CD4-positive, alpha-beta memory T cell (primary cell): ENCODE measurements around the gene EPB41L4A. TPM values are rescaled to one million over a fixed set of nuclear protein-coding genes. Genes with fewer than 3 reads are reported as not detected.

Source experiments
- CTCF ChIA-PET: fragments of 350-600 bp; sonication (Branson Sonifier 250); formaldehyde crosslinking; loops from one replicate; lab custom pipeline; 2021; ENCODE audit warnings: inconsistent platforms; ENCODE audit not compliant: partially characterized antibody; lab: Charles Lee
- POLR2A ChIA-PET: fragments of 350-600 bp; sonication (Branson Sonifier 250); formaldehyde crosslinking; loops from one replicate; lab custom pipeline; 2021; ENCODE audit not compliant: partially characterized antibody; lab: Charles Lee
- DNase-seq, 5 donors: peaks; one replicate each; pipeline versions ENCODE4 v3.0.0 to v3.0.0-alpha.2; 2020 to 2022; ENCODE audit warnings: mixed read lengths in 1 of 5
- H3K27ac ChIP-seq: one replicate; pipeline ENCODE4 v1.7.0; 2013; ENCODE audit warnings: low read depth, low read length
- H3K27me3 ChIP-seq: 2 replicates; pipeline ENCODE4 v1.7.0; 2013; ENCODE audit warnings: mild to moderate bottlenecking, low read length, moderate library complexity; ENCODE audit not compliant: insufficient read depth
- H3K36me3 ChIP-seq: 2 replicates; pipeline ENCODE4 v1.7.0; 2013; ENCODE audit warnings: mild to moderate bottlenecking, low read length, moderate library complexity; ENCODE audit not compliant: insufficient read depth
- H3K4me1 ChIP-seq: 2 replicates; pipeline ENCODE4 v1.7.0; 2013; ENCODE audit warnings: mild to moderate bottlenecking, low read length, moderate library complexity; ENCODE audit not compliant: insufficient read depth
- H3K4me3 ChIP-seq, 2 donors: one replicate each; pipeline ENCODE4 v1.7.0; 2013; ENCODE audit warnings: low read length in 2 of 2, mild to moderate bottlenecking in 1 of 2
- H3K9me3 ChIP-seq, 2 donors: one replicate each; pipeline ENCODE4 v1.7.0; 2013; ENCODE audit warnings: low read length in 2 of 2, control low read depth in 1 of 2; ENCODE audit not compliant: control insufficient read depth in 1 of 2
- H3K27ac Mint-ChIP-seq, 7 donors: one replicate each; pipeline ENCODE4 v1.8.0; 2020 to 2021; ENCODE audit warnings: mixed read lengths in 7 of 7, mild to moderate bottlenecking in 6 of 7, inconsistent platforms in 3 of 7, moderate library complexity in 3 of 7
- H3K27me3 Mint-ChIP-seq, 2 donors: one replicate each; pipeline ENCODE4 v1.8.0; 2020 to 2021; ENCODE audit warnings: mixed read lengths in 2 of 2
- H3K36me3 Mint-ChIP-seq, 2 donors: one replicate each; pipeline ENCODE4 v1.8.0; 2020 to 2021; ENCODE audit warnings: mixed read lengths in 2 of 2, inconsistent platforms in 1 of 2, mild to moderate bottlenecking in 1 of 2
- H3K4me1 Mint-ChIP-seq, 4 donors: one replicate each; pipeline ENCODE4 v1.8.0; 2020 to 2021; ENCODE audit warnings: mixed read lengths in 4 of 4, mild to moderate bottlenecking in 1 of 4
- H3K4me3 Mint-ChIP-seq, 8 donors: one replicate each; pipeline ENCODE4 v1.8.0; 2020 to 2021; ENCODE audit warnings: mixed read lengths in 8 of 8, mild to moderate bottlenecking in 7 of 8, moderate library complexity in 6 of 8, inconsistent platforms in 3 of 8
- H3K9me3 Mint-ChIP-seq, 8 donors: one replicate each; pipeline ENCODE4 v1.8.0; 2020 to 2021; ENCODE audit warnings: mixed read lengths in 8 of 8, mild to moderate bottlenecking in 5 of 8, inconsistent platforms in 3 of 8, moderate library complexity in 1 of 8
- intact Hi-C: fragments of 100-400 bp; cut with micrococcal nuclease; formaldehyde crosslinking; loops from one replicate; pipeline ENCODE4 v1.15.1; 2023
- polyA plus RNA-seq, 2 donors: library from polyadenylated mRNA; unstranded; fragments of 300-500 nt; fragmentation: Illumina TruSeq; gene quantifications; one replicate each; pipeline ENCODE4 v1.2.3, GENCODE V29; 2021
- total RNA-seq, 2 experiments: library from RNA; stranded (reverse); gene quantifications; one replicate each; pipeline ENCODE4 v1.2.3, GENCODE V29; 2021

Gene EPB41L4A
- total and polyA plus RNA-seq, 4 experiments from 2014 or later: 0.30 to 1.1 (median 0.72) TPM

DNA sequence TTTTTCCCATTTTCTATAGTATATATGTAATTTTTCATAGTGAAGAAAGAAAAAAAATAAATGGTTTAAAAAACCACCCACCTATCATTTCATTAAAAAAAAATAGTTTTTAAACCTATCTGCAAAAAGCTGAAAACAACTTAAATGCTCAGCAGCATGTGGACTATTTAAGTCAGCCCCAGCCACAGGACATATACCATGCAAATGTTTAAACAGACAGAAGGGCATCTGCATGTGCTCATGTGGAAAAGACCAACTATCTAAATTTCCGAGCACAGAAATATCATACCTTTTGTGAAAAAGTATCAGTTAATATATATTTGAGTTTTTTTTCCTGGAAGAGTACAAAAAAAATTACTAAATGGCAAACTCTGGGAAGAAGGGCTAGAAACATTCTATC lies 143.4 kb downstream of the EPB41L4A start:
- Mint-ChIP-seq H3K4me3 (no peak overlapping the region), H3K4me1 (no peaks in the 10 kb centered on the region), H3K27ac (no peak overlapping the region), H3K27me3 (peaks cover 3 to 5% of the 10 kb centered on the region in 2 donors), H3K36me3 (no peaks in the 10 kb centered on the region), H3K9me3 (no peaks in the 10 kb centered on the region)
- Histone ChIP-seq H3K4me1 (no peaks in the 10 kb centered on the region), H3K27me3 (no peaks in the 10 kb centered on the region), H3K9me3 (no peaks in the 10 kb centered on the region), H3K36me3 (no peaks in the 10 kb centered on the region), H3K4me3 (no peak overlapping the region), H3K27ac (no peak overlapping the region)
- POLR2A ChIA-PET: no interaction called here
- no peak for DNase-seq
- intact Hi-C loops: no loop called here
- CTCF ChIA-PET: no interaction called here

DNA sequence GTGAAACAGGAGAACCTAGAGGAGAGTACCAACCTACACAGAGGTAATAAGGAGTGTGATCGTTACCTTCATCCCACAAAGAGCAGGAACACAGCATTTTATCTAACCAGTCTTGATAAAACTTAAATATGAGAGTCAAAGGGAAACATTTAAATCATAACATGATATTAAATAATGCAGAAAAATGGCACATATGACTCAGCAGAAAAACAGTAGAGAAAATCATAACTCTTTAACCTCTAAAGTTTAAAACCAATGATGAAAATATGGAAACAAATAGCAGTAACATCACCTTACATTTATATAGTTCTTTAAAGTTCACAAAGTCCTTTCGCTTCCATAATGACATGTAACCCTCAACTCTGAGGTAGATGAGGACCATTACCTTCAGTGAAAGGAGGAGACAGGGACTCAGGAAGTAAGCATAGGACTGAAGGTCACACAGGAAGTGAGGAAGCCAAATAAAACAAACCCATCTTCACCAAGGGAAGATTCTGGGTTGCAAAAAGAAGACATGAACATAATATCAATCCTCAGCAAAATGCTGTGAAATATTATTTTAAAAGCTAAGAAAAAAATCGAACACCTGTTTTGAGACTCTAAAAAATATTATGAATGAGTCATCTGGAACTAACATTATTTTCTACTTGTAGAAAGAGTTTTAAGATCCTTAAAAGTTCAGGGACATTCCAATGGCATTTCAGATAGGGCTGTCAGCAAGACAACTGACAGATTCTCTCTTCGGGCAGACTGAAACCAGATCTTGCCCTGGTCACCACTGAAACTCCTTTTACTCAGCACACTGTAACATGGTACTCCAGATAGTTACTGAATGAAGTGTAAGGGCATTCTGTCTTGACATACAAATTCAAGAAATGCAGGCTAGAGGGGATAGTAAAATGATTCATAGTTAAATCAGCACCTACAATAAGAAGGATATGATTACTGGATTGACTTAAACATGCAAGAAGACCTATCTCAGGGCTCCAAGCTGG lies 148.5 kb downstream of the EPB41L4A start:
- ChIA-PET CTCF (no interaction called here), POLR2A (no interaction called here)
- no peak overlapping the region for H3K27ac ChIP-seq
- no peak overlapping the region for H3K4me3 ChIP-seq
- Mint-ChIP-seq H3K27ac (no peak overlapping the region), H3K27me3 (peaks cover 5 to 8% of the 10 kb centered on the region in 2 donors), H3K4me1 (peaks cover 0 to 1% (median 0%) of the 10 kb centered on the region in 4 donors), H3K4me3 (no peak overlapping the region), H3K9me3 (no peaks in the 10 kb centered on the region), H3K36me3 (no peaks in the 10 kb centered on the region)
- no peaks in the 10 kb centered on the region for H3K36me3 ChIP-seq
- no peaks in the 10 kb centered on the region for H3K4me1 ChIP-seq
- intact Hi-C loops: no loop called here
- H3K27me3 ChIP-seq: no peaks in the 10 kb centered on the region
- DNase-seq: no peak
- no peaks in the 10 kb centered on the region for H3K9me3 ChIP-seq

DNA sequence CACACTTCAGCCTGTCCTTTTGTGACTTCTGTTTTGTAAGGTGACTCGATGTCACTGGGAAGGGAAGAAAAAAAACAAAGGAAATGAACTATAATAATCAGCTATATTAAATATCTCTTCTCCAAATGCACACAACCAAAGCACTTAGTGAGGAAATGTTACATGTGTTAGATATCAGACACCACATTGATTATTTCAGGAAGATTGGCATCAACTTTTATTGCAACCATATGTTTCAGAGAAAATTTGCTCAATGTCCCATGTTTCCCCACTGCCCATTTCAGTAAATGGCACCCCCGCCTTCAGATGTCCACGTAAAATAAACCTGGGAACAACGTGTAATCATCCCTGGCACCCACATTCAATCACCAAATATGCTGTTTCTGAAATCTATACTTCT lies 151.8 kb downstream of the EPB41L4A start:
- no peak overlapping the region for H3K27ac ChIP-seq
- Mint-ChIP-seq H3K27me3 (peaks cover 5 to 9% of the 10 kb centered on the region in 2 donors), H3K4me1 (peaks cover 0 to 1% (median 0%) of the 10 kb centered on the region in 4 donors), H3K27ac (no peak overlapping the region), H3K9me3 (no peaks in the 10 kb centered on the region), H3K36me3 (no peaks in the 10 kb centered on the region), H3K4me3 (no peak overlapping the region)
- CTCF ChIA-PET: no interaction called here
- H3K36me3 ChIP-seq: no peaks in the 10 kb centered on the region
- H3K4me3 ChIP-seq: no peak overlapping the region
- DNase-seq: no peak
- no peaks in the 10 kb centered on the region for H3K27me3 ChIP-seq
- intact Hi-C loops: no loop called here
- H3K4me1 ChIP-seq: no peaks in the 10 kb centered on the region
- no peaks in the 10 kb centered on the region for H3K9me3 ChIP-seq
- POLR2A ChIA-PET: no interaction called here

DNA sequence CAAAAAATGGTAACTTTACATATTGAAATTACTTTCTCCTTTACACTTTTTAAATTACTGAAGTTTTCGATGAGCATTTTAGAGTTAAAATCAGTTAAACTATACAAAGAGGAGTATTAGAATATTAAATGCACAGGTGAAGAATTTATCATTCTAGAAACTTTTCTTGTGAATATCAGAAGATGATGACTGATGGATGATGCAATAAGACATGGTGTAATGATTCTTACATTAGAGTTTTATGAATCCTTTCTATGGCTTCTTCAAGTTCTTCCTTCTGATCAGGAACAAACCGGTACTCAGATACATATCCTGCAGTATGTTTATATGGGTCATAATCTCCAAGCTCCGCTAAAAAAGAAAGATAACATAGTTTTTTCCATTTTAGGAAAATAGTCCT lies 154.4 kb downstream of the EPB41L4A start:
- intact Hi-C loops: no loop called here
- no peaks in the 10 kb centered on the region for H3K9me3 Mint-ChIP-seq
- DNase-seq: no peak
- CTCF ChIA-PET: no interaction called here
- POLR2A ChIA-PET: no interaction called here
- H3K27me3 Mint-ChIP-seq: peaks cover 6% of the 10 kb centered on the region in 2 donors
- Histone ChIP-seq H3K4me3 (no peak overlapping the region), H3K27ac (no peak overlapping the region), H3K36me3 (no peaks in the 10 kb centered on the region), H3K27me3 (no peaks in the 10 kb centered on the region), H3K9me3 (no peaks in the 10 kb centered on the region), H3K4me1 (no peaks in the 10 kb centered on the region)
- H3K36me3 Mint-ChIP-seq: no peaks in the 10 kb centered on the region
- no peak overlapping the region for H3K4me3 Mint-ChIP-seq
- no peak overlapping the region for H3K27ac Mint-ChIP-seq
- no peaks in the 10 kb centered on the region for H3K4me1 Mint-ChIP-seq

DNA sequence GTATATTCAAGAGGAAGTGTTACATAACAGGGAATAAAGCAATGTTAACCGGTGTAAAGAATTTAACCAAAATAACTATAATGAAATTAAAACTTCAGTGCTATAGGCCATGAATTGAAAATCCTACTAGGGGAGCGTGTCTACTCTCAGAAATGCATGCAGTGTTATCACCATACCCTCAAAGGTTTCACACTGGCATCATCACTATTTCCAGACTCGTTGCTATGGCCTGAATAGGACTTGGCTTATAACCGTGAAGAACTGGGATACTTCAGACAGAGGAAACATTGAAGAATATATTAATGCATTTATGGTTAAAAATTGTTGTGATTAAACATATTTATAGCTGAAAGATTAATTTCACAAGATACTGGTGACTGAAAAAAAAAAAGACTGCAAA lies 154.9 kb downstream of the EPB41L4A start:
- H3K36me3 ChIP-seq: no peaks in the 10 kb centered on the region
- no peak overlapping the region for H3K27ac ChIP-seq
- H3K4me1 Mint-ChIP-seq: no peaks in the 10 kb centered on the region
- H3K27me3 Mint-ChIP-seq: peaks cover 6 to 7% of the 10 kb centered on the region in 2 donors
- H3K9me3 Mint-ChIP-seq: no peaks in the 10 kb centered on the region
- intact Hi-C loops: no loop called here
- no peaks in the 10 kb centered on the region for H3K4me1 ChIP-seq
- H3K27ac Mint-ChIP-seq: no peak overlapping the region
- ChIA-PET CTCF (no interaction called here), POLR2A (no interaction called here)
- no peak for DNase-seq
- H3K9me3 ChIP-seq: no peaks in the 10 kb centered on the region
- no peaks in the 10 kb centered on the region for H3K27me3 ChIP-seq
- no peak overlapping the region for H3K4me3 Mint-ChIP-seq
- H3K4me3 ChIP-seq: no peak overlapping the region
- H3K36me3 Mint-ChIP-seq: no peaks in the 10 kb centered on the region

DNA sequence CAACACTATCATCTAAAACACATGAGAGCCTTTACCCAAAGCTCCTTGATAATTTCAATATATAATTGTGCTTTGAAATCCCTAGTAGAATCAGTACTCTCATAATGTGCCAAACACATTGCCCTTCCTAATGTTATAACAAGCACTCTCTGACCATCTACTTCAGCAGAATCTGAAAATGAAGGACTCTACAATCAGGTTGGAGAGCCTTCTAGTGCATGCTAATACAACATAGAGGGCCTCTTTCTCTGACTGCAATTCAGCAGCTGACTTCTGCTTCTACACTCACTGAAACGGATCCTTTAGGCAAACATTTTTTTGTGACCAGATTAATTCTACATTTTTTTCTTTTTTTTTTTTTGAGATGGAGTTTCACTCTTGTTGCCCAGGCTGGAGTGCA lies 155.6 kb downstream of the EPB41L4A start:
- Histone ChIP-seq H3K27me3 (no peaks in the 10 kb centered on the region), H3K4me1 (no peaks in the 10 kb centered on the region), H3K9me3 (no peaks in the 10 kb centered on the region), H3K36me3 (no peaks in the 10 kb centered on the region), H3K27ac (no peak overlapping the region), H3K4me3 (no peak overlapping the region)
- H3K36me3 Mint-ChIP-seq: no peaks in the 10 kb centered on the region
- no peaks in the 10 kb centered on the region for H3K4me1 Mint-ChIP-seq
- peaks cover 7 to 11% of the 10 kb centered on the region in 2 donors for H3K27me3 Mint-ChIP-seq
- CTCF ChIA-PET: no interaction called here
- POLR2A ChIA-PET: no interaction called here
- H3K9me3 Mint-ChIP-seq: no peaks in the 10 kb centered on the region
- H3K27ac Mint-ChIP-seq: no peak overlapping the region
- DNase-seq: no peak
- no peak overlapping the region for H3K4me3 Mint-ChIP-seq
- intact Hi-C loops: no loop called here

DNA sequence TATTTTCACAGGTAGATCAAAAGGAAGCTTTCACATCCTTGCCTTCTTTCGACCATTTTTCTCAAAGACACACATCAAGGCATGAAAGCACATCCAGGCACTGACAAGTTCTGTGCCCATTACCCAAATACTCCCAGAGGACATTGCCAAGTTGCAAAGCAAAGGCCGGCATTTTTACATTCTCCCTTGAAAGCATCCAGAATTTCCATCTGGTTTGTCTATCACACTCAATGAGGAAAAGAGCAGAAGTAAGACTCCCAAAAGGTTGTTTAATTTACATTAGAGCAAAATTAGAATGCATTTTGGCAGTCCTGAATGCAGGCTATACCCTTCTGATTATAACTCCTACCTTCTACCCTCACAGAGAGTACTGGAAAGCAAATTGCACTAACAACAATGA lies 160.5 kb downstream of the EPB41L4A start:
- intact Hi-C loops: no loop called here
- Mint-ChIP-seq H3K27ac (no peak overlapping the region), H3K36me3 (no peaks in the 10 kb centered on the region), H3K9me3 (no peaks in the 10 kb centered on the region), H3K27me3 (peaks cover 2 to 8% of the 10 kb centered on the region in 2 donors), H3K4me1 (no peaks in the 10 kb centered on the region), H3K4me3 (no peak overlapping the region)
- POLR2A ChIA-PET: no interaction called here
- Histone ChIP-seq H3K4me3 (no peak overlapping the region), H3K27me3 (no peaks in the 10 kb centered on the region), H3K4me1 (no peaks in the 10 kb centered on the region), H3K27ac (no peak overlapping the region), H3K9me3 (no peaks in the 10 kb centered on the region), H3K36me3 (no peaks in the 10 kb centered on the region)
- no peak for DNase-seq
- CTCF ChIA-PET: no interaction called here
